ENCODE measurements around the gene SIPA1L3.

Gene SIPA1L3

DNA sequence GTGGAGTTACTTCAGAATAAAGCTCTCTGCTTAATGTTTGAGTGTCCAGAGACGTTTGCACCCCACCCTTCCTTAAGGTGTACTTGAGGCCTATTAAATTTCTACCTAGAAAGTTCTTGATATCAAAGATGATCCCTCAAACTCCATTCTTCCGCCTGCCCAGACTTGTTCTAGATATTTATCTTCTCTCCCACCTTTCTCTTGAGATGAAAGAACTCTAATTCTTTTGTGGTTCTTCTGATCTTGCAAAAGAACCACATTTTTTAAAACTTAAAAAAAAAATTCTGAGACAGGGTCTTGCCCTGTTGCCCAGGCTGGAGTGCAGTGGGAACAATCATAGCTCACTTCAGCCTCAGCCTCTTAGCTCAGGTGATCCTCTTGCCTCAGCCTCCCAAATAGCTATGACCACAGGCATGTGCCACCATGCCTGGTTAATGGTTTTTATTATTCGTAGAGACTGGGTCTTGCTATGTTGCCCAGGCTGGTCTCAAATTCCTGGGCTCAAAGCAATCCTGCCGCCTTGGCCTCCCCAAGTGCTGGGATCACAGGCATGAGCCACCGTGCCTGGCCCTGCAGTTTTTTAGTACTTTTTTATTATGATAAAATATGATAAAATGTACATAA, 94.3 kb downstream of the SIPA1L3 start:
- no peak for DNase-seq (ENCODE audit: low read depth)

DNA sequence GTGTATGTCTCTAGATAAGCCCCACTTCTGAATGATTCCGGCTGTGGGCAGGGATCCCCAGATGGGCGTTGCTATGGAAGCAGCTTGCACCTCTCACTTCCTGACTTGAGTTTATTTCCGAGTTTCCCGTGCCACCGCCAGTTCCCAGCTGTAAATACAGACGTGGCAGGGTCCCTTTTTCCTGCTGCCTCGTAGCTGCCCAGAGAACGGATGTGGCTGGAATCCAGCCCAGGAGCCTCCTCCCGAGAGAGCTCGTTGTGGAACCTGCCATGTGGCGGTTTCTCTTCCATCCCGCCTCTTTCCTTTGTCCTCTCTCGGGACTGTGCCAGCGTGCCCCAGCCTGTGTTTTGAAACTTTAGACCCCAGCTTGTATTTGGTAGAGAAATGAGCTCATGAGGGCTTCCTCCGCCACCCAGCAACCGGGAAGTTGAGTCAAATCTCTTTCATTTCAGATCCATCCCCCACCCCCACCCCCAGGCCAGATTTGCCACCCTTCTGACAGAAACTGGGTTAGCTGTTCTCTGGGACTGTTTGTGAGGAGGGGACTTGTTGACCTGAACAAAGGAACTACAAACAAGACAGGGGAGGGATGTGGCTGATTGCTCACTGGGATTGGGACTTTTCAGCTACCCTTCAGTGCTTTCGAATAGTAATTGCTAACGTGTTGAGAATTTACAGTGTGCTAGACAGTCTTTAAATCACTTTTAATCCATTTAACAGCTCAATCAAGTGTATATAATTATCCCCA, 96.6 kb downstream of the SIPA1L3 start:
- peak; percentile 84 for DNase-seq (ENCODE audit: low read depth)

DNA sequence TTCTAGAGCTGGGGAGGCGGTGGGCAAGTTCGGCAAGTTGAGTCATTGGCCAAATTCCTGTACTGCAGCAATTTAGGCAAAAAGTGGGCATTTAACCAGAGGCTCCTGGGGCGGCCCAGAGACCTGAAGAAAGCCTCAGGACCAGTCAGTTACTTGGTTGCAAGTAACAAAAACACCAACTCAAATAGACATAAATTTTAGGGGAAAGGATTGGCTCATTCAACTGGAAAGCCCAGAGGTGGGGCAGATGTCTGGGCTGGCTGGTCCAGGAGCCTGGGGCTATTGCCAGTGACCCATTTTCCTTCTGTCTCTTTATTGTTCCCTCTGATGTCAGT, 97.1 kb downstream of the SIPA1L3 start:
- DNase-seq (ENCODE audit: low read depth): no peak

DNA sequence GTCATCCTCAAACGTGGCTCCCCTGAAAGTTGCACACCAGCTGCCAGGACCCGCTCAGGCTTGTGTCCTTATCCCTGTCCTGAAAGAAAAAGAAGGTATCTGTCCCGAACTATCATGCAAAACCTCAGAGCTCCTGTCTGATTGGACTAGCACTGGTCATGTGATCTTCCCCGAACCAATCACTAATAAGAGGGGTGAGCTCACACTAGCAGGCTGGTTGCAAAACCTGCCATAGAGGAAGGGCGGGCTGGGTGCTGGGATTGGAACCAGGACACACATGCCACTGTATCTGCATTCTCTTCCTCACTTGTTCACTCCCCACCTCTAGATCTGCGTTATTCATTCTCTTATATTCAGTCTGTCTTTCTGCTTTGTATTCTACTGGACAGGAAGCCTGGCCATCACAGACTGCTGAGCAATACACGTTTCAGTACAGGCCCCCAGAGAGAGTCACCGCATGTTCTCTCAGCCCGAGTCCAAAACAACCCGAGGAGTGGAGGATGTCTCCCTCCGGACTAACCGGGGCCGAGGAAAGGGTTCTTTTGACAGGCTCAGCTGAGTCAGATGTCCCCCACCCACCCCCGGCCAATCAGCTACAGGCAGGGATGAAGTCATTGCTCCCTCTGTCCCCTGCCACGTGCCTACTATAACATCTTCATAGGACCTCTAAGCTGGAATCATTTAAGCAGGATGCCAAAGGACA, 97.7 kb downstream of the SIPA1L3 start:
- peak; percentile 97 for DNase-seq (ENCODE audit: low read depth)

DNA sequence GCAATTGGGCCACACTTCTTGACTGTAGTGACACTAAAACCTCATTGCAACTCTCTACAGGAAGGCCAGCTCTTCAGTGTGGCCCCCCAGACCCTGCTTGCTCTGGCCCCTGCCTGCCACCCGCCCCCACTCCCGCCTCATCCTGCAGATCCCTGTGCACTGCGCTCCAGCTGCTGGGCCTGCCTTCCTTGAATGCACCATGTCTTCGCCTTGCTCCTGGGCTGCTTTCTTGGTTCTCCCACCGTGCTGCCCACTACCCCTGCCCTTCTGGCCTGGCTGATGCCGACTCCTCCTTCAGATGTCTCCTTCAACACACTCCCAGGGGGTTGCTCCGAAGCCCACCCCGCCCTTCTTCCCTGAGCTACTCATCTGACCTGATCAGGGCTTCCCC, 98.2 kb downstream of the SIPA1L3 start:
- no peak for DNase-seq (ENCODE audit: low read depth)

DNA sequence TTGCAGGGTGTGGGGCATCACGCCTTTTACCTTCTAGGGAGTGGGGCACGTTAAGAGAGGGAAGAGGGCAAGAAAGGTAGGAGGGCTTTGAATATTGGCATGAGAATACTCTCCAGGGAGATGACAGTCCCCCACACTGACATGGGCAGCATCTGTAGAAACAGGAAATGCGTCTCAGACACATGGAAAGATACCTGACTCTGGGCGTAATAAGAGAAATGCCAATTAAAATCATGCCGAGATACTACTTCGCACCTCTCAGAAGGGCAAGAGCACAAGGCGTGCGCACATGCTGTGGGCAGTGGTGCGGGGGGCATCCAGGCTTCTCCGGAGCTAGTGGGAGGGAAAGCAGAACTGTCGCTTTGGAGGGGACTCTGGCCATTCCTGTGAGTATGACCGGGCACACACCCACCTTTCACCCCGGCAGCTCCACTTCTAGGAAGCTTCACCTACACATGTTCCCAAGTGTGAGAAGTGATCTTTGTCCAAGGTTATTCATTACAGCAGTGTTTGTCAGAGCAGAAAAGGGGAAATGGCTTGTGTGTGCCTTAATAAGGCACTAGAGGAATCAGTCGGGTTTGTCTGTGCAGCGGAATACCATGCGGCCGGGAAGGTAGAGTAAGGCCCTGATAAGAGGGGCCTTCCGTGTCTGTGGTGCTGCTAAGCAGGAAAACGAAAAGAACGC, 99.5 kb downstream of the SIPA1L3 start:
- no peak for DNase-seq (ENCODE audit: low read depth)

DNA sequence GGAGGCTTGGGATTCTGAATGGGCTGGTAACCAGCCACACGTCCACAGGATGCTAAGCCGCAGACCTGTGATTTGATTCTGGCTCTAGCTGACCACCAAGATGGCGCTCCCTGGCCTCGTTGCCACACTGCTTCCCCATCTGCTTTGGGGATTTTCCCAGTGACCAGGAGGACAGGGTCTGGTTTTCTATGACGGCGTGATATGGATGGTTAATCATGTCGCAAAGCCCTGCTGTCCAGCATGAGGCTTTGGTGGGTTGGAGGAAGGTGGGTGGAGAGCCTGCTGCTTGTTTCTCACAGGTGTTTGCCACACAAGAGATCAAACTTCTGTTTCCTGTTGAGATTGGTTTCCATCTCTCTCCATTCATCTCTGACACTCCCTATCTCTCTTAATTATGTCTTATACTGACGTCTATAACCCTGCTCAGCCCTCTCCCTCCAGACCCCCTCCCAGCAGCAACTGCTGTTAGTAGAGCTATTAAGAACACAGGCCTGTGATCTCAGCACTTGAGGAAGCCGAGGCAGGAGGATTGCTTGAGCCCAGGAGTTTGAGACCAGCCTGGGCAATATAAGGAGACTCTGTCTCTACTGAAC, 102.7 kb downstream of the SIPA1L3 start:
- DNase-seq (ENCODE audit: low read depth): no peak

DNA sequence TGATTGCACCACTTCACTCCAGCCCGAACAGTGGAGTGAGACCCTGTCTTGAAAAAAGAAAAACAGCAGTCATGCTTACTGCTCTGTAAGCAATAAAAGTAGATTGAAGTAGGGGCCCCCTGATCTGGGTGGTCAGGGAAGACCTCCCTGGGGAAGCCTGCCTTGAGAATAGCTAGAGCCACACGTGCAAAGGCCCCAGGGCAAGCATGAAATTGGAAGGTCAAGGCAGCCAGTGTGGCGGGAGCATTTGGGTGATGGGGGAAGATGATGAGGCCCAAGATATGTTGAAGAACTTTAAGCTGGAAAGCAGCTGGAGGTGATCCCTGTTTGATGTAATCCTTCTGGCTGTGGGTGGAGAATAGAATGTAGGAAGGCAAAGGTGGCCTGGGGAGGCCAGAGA, 104.4 kb downstream of the SIPA1L3 start:
- DNase-seq (ENCODE audit: low read depth): no peak

DNA sequence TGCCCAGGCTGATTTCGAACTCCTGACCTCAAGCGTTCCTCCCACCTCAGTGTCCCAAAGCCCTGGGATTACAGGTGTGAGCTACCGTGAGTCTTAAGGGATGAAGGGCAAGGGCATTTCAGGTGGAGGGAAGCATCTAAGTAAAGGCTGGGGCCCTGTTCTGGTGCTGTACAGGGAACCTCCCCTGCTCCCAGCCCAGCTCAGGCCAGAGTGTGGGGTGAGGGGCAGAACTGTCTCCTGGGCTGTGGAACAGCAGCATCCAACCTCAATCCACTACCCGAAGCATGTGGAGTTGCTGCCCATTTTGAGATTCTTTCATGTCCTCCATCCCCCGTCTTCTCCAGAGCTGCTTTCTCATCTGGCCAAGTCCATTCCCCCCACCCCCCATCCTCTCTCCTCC, 105.3 kb downstream of the SIPA1L3 start:
- no peak for DNase-seq (ENCODE audit: low read depth)

DNA sequence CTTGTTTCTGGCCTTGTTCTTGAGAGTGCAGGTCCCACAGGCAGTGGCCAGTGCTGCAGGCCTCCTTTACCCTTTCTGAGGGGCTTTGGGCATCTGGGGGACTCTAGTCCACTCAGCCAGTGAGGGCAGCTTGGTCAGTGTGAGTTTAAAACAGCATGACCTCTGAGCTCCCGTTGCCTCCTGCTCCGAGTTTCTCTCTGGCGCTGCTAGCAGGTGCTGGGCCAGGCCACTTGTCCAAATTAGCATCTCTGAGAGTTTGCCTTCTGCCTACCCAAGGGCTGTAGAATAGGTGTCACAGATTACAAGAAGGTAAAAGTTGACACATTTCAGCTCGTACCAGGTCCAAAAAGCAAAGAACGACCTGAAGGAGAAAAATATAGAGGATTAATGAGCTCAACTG, 105.9 kb downstream of the SIPA1L3 start:
- no peak for DNase-seq (ENCODE audit: low read depth)

DNA sequence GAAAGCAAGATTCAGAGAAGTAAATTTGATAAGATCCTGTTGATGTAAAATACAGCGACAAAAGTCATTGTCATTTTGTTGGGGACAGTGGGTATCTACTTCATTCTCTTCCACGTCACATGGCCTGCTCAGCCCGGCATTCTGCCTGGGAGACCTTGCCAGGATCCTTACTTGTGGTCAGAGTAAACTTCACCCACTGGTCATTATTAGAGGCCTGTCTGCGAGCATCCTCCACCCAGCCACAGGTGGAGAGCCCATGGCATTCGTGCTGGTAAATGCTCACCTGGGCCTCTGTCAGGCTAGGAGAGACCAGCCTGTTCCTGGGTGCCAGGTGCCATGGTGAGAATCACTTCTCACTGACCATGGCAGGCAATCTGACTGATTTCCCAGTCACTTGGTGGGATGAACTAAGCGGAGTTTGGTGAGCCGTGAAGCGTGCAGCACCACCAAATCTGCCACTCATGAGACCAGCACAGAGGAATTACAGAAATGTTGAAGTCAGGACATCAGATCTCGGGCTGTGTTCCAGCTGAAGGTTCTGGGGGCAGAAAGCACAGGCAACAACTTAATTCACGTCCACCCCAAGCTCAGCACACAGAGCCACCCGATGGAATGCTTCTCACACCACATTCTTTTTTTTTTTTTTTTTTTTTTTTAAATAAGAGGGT, 107.0 kb downstream of the SIPA1L3 start:
- DNase-seq (ENCODE audit: low read depth): no peak

DNA sequence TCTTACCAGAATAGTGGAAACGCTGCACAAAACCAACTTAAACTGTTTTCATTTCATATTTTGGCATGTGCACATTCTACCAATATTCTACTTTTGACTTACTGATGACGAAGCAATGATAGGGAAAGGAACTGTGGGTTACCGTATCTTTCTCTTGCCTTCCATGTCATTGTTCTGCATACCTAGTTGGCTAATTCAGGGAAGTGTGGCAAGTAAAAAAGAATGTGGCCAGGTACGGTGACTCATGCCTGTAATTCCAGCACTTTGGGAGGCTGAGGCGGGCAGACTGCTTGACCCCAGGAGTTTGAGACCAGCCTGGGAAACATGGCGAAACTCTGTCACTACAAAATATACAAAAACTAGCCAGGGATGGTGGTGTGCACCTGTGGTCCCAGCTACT, 108.2 kb downstream of the SIPA1L3 start:
- no peak for DNase-seq (ENCODE audit: low read depth)

DNA sequence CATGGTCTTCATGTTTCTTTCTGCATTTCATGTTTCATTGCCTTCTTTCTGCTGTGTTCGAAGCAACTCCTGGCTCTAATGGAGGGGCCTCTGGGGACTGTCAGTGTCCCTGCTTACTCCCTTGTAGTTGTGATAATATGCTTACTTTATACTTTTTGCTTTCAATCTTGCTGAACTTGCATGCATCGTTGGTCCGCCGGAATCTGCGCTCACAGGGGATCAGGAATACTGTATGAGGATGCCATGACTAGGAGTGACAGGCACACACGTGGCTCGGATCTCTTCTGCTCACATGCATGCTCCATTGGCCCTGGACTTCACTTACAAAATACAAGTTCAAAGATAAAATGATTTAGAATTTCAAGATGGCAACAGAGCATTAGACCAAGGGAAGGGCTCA, 108.8 kb downstream of the SIPA1L3 start:
- DNase-seq (ENCODE audit: low read depth): no peak

DNA sequence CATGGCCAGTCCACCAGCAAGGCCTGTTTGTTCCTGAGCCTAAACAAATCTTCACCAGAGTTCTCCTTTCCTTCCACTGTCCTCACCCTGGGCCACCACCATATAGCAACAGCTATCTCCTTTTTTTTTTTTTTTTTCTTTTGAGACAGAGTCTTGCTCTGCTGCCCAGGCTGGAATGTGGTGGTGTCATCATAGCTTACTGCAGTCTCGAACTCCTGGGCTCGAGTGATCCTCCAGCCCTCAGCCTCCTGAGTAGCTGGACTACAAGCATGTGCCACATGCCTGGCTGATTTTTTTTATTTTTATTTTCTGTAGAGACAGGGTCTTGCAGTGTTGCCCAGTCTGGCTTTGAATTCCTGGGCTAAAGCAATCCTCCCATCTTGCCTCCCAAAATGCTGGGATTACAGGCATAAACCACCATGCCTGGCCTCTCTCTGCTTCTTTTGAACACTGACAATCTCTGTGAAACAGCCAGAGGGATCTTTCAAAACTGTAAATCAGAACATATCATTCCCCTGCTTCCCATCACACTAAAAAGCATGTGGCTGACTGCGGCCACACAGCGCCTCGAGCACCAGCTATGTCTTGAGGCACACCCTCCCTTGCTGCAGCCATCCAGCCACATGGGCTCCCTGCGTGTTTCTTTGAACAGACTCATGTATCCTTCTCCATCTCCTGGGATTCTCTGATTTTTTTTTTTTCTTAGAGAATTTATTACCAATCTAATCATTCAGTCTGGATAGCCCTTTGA, 110.6 kb downstream of the SIPA1L3 start:
- no peak for DNase-seq (ENCODE audit: low read depth)

DNA sequence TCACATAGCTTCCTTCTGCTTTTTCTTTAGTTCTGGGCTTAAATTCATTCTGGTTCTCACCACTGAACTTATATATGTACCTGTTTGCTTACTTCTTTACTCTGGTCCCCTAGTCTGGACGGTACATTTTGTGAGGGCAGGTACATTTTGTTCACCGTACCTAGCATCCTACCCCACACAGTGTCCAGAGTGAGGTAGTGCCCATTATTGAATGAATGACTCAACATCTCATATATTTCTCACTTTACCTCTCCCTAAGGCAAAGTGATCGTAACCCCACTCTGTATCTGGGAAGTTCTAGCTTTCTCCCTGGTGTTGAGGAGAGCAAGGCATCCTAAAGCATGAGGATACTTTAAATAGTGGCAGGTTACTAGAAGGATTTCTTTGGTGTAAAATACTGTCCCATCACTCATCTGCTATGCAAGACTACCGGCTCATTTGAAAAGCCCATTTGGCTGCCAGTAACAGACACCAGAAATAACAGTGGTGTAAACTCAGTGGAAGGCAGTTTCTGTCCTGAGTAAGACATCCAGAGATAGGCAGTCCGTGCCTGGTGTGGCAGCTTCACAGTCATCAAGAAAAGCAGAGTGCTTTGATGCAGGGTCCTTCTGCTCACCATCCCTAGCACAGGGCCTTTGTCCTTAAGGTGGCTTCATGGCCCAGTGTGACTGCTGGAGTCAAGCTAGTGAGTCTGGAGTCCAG, 111.8 kb downstream of the SIPA1L3 start:
- DNase-seq (ENCODE audit: low read depth): no peak

DNA sequence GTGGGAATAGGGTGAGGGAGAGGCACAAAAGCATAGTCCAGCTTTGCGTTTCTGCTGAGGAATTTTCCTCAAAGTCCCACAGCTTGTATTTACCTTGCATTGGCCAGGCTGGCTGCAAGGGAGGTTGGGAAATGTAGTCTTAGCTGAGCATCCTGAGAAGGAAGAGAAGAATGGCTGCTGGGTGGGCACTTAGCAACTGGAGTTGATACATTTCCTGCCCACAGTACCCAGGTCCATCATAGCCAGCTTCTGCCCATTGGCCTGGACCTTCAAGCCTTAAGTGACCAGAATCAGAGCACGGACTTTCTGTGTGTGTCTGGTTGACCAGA, 112.4 kb downstream of the SIPA1L3 start:
- no peak for DNase-seq (ENCODE audit: low read depth)

DNA sequence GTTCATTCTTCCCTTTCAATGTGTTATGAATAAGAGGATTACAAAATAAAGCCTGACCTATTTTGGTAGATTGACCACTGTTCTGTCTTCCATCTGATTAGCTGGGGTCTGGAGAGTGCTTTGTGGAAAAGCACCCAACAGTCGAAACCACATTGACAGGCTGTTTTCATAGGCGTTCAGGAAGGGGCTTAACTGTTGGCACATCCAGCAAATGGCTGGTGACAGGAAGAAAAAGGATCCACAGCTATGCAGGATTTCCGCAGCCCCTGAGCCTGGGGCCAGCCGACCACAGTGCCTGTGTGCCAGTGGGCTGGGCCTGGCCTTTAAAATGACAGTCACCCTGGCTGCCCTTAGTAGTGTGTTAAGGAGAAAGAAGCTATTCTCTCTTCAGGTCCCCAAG, 113.3 kb downstream of the SIPA1L3 start:
- no peak for DNase-seq (ENCODE audit: low read depth)

DNA sequence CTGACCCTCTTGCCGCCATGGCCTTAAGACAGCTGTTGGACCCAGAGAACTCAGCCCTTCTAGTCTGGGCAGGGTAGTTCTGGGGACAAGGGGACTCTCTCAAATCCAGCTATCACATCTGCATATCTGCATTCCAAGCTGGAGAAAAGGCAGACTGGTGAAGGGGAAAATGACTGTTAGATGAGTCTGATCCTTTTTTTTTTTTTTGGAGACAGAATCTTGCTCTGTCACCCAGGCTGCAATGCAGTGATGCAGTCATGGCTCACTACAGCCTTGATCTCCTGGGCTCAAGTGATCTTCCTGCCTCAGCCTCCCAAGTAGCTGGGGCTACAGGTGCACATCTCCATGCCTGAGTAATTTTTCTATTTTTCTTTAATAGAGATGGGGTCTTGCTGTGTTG, 114.3 kb downstream of the SIPA1L3 start:
- DNase-seq (ENCODE audit: low read depth): no peak

DNA sequence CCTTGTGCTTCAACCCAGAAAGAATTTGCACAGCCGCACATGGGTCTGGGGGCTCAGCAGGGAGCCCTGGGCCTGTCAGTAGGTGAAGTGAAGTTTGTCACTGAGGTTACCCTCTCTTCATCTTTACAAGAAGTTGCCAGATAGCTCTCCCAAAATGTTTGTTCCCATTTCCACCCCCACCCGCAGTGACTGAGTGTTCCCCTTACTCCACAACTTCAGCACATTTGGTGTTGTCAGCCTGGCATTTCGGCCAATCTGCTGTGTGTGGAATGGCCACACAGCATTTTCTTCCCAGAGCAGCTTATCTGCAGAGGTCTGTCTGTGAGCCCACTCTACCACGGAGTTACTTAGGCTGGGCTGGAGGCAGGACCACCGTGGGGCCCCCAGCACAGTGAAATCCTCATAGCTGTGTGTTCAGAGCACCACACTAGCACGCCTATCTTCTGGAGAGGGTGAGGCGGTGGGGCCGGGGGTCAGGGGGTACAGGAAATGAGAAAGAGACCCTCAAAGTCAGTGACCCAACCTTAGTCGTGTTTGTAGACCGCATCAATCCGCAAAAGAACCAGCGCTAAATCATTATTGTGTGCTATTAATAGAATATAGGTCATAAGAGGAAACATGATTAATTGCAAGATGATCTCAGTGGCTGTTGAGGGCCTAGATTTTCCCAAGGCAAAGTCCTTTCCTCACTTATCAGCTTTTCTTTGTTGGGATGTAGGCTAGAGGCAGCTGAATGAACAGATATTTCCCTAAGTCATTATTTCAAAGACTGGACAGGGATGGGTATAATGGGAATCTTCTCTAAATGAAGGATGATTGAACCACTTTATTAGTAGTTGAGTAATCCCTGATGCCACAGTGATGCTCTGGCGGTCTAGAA, 116.0 kb downstream of the SIPA1L3 start:
- DNase-seq (ENCODE audit: low read depth): no peak

All from GM04504 (cell line).